ENCODE results near the gene ENOX2.

ENOX2 gene

DNA sequence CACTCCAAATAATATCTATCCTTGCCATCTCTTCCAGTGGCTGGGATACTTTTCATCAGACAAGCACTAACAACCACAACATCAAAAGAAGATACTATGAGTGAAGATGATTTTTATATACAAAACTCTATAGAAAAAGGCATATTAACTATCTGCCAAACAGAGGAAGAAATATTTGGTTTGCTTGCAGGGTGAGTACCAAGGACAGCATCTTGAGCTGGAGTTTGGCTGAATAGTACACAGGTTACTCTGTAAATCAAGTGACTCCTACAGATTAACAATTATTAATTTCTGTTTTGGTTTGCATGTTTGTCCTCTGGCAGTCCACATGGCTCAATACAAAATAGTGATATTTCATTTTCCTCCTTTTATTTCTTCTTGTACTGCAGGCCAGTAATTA, 253.3 kb downstream of the ENOX2 start:
- Histone ChIP-seq H3K4me3 (ENCODE audit: insufficient read length, low read depth) (no peak overlapping the region), H3K27me3 (ENCODE audit: insufficient read depth, insufficient read length) (no peaks in the 10 kb centered on the region), H3K36me3 (ENCODE audit: insufficient read depth, insufficient read length, low read length) (no peaks in the 10 kb centered on the region), H3K9me3 (ENCODE audit: insufficient read depth, low read length) (no peaks in the 10 kb centered on the region), H3K4me1 (ENCODE audit: insufficient read depth, insufficient read length) (no peaks in the 10 kb centered on the region), H3K9ac (ENCODE audit: insufficient read length, low read depth) (no peak overlapping the region)
- TF ChIP-seq YY1 (IDR thresholded peaks at IDR 0.05; ENCODE audit: insufficient read depth, insufficient read length) (no peak), ZNF274 (IDR thresholded peaks at IDR 0.05; ENCODE audit: low read depth, low read length) (no peak), SUZ12 (IDR thresholded peaks at IDR 0.05; ENCODE audit: extremely low read depth, insufficient read depth, insufficient read length) (no peak)
- no peak for DNase-seq (ENCODE audit: low read depth, low spot score)

- no peaks in the 10 kb centered on the region for H3K36me3 ChIP-seq (ENCODE audit: insufficient read depth, insufficient read length, low read length)
- H3K9me3 ChIP-seq (ENCODE audit: insufficient read depth, low read length), result no peaks in the 10 kb centered on the region
- no peaks in the 10 kb centered on the region for H3K27me3 ChIP-seq (ENCODE audit: insufficient read depth, insufficient read length)
- H3K4me3 ChIP-seq (ENCODE audit: insufficient read length, low read depth), result no peak overlapping the region
- no peak overlapping the region for H3K9ac ChIP-seq (ENCODE audit: insufficient read length, low read depth)
- TF ChIP-seq SUZ12 (IDR thresholded peaks at IDR 0.05; ENCODE audit: extremely low read depth, insufficient read depth, insufficient read length) (no peak), ZNF274 (IDR thresholded peaks at IDR 0.05; ENCODE audit: low read depth, low read length) (no peak), YY1 (IDR thresholded peaks at IDR 0.05; ENCODE audit: insufficient read depth, insufficient read length) (no peak)
- DNase-seq (ENCODE audit: low read depth, low spot score), result no peak
- H3K4me1 ChIP-seq (ENCODE audit: insufficient read depth, insufficient read length), result no peaks in the 10 kb centered on the region
Observed at GRCh38 chrX:130647468-130647867, 255.5 kb downstream of the ENOX2 start.

DNA sequence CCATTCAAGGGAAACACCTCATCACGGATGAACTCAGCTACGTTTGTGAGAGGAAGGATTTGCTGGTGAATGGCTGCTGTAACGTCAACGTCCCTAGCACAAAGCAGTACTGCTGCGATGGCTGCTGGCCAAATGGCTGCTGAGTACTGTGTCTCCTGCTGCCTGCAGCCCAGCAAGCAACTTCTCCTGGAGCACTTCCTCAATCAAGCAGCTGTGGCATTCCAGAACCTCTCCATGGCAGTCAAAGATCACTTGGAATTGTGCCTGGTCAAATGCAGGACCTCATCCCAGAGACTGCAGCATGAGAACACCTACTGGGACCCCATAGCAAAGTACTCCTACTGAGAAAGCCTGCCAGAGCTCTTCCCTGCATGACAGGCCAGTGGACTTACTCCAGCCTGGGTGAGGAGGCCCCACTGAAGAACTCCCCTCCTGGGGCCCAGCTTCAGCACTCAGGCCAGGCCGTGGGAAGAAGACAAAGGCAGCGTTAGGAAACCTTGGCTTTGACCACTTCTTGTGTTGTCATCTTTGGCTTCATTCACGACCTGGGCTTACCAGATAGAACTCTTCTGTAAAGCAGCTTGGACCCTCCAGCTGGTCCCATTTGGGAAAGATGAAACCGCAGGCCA, 256.9 kb downstream of the ENOX2 start:
- Histone ChIP-seq H3K9me3 (ENCODE audit: insufficient read depth, low read length) (no peaks in the 10 kb centered on the region), H3K36me3 (ENCODE audit: insufficient read depth, insufficient read length, low read length) (no peaks in the 10 kb centered on the region), H3K4me1 (ENCODE audit: insufficient read depth, insufficient read length) (no peaks in the 10 kb centered on the region), H3K4me3 (ENCODE audit: insufficient read length, low read depth) (no peak overlapping the region), H3K9ac (ENCODE audit: insufficient read length, low read depth) (no peak overlapping the region), H3K27me3 (ENCODE audit: insufficient read depth, insufficient read length) (no peaks in the 10 kb centered on the region)
- no peak for TF ChIP-seq SUZ12 (IDR thresholded peaks at IDR 0.05; ENCODE audit: extremely low read depth, insufficient read depth, insufficient read length)
- no peak for TF ChIP-seq ZNF274 (IDR thresholded peaks at IDR 0.05; ENCODE audit: low read depth, low read length)
- no peak for TF ChIP-seq YY1 (IDR thresholded peaks at IDR 0.05; ENCODE audit: insufficient read depth, insufficient read length)
- DNase-seq (ENCODE audit: low read depth, low spot score), result no peak

DNA sequence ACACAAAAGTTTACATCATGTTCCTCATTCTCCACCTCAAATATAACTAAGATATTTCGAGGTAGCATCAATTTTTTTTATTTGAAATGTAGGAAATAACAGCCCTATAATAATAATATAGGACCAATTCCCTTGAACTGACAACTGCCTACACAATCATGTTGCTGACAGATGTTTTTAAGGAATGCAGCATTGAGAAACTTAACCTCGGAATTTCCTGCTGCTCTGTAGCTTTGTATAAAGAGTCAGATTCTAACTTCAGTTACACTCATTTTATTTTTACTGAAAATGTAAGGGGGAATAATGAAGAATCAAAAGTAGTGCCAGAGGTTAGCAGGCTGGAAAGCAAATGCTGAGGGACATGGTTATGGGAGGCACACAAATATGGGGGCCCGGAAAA, 265.4 kb downstream of the ENOX2 start:
- no peak overlapping the region for H3K9ac ChIP-seq (ENCODE audit: insufficient read length, low read depth)
- no peak overlapping the region for H3K4me3 ChIP-seq (ENCODE audit: insufficient read length, low read depth)
- TF ChIP-seq YY1 (IDR thresholded peaks at IDR 0.05; ENCODE audit: insufficient read depth, insufficient read length), result no peak
- TF ChIP-seq SUZ12 (IDR thresholded peaks at IDR 0.05; ENCODE audit: extremely low read depth, insufficient read depth, insufficient read length), result no peak
- no peak for TF ChIP-seq ZNF274 (IDR thresholded peaks at IDR 0.05; ENCODE audit: low read depth, low read length)
- no peaks in the 10 kb centered on the region for H3K9me3 ChIP-seq (ENCODE audit: insufficient read depth, low read length)
- no peak for DNase-seq (ENCODE audit: low read depth, low spot score)
- no peaks in the 10 kb centered on the region for H3K36me3 ChIP-seq (ENCODE audit: insufficient read depth, insufficient read length, low read length)
- no peaks in the 10 kb centered on the region for H3K27me3 ChIP-seq (ENCODE audit: insufficient read depth, insufficient read length)
- no peaks in the 10 kb centered on the region for H3K4me1 ChIP-seq (ENCODE audit: insufficient read depth, insufficient read length)

- H3K9me3 ChIP-seq (ENCODE audit: insufficient read depth, low read length), result no peaks in the 10 kb centered on the region
- H3K36me3 ChIP-seq (ENCODE audit: insufficient read depth, insufficient read length, low read length), result no peaks in the 10 kb centered on the region
- TF ChIP-seq SUZ12 (IDR thresholded peaks at IDR 0.05; ENCODE audit: extremely low read depth, insufficient read depth, insufficient read length), result no peak
- TF ChIP-seq ZNF274 (IDR thresholded peaks at IDR 0.05; ENCODE audit: low read depth, low read length), result no peak
- no peak for TF ChIP-seq YY1 (IDR thresholded peaks at IDR 0.05; ENCODE audit: insufficient read depth, insufficient read length)
- no peak overlapping the region for H3K4me3 ChIP-seq (ENCODE audit: insufficient read length, low read depth)
- no peak overlapping the region for H3K9ac ChIP-seq (ENCODE audit: insufficient read length, low read depth)
- no peaks in the 10 kb centered on the region for H3K27me3 ChIP-seq (ENCODE audit: insufficient read depth, insufficient read length)
- DNase-seq (ENCODE audit: low read depth, low spot score), result no peak
- H3K4me1 ChIP-seq (ENCODE audit: insufficient read depth, insufficient read length), result no peaks in the 10 kb centered on the region
Observed at GRCh38 chrX:130636277-130636676, 266.7 kb downstream of the ENOX2 start.

DNA sequence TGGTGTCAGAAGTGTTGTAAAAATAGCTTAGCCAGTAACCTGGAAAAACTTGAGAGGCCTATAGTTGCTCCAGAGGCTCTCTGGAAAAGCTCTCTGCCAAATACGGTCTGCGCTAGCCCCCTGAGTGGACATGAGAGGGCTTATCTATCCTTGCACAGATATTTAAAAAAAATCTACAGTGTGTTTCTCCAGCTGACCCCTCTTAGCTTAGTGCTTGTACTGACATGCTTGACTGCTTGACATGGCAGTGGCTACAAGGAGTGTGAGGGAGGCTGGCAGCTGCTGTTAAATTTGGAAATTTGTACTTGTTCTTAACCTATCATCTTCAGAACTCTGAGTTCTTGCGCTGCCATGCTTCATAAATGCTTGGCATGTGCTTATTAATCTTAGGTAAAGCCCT, 272.0 kb downstream of the ENOX2 start:
- no peak for TF ChIP-seq YY1 (IDR thresholded peaks at IDR 0.05; ENCODE audit: insufficient read depth, insufficient read length)
- no peak for TF ChIP-seq SUZ12 (IDR thresholded peaks at IDR 0.05; ENCODE audit: extremely low read depth, insufficient read depth, insufficient read length)
- no peak for TF ChIP-seq ZNF274 (IDR thresholded peaks at IDR 0.05; ENCODE audit: low read depth, low read length)

DNA sequence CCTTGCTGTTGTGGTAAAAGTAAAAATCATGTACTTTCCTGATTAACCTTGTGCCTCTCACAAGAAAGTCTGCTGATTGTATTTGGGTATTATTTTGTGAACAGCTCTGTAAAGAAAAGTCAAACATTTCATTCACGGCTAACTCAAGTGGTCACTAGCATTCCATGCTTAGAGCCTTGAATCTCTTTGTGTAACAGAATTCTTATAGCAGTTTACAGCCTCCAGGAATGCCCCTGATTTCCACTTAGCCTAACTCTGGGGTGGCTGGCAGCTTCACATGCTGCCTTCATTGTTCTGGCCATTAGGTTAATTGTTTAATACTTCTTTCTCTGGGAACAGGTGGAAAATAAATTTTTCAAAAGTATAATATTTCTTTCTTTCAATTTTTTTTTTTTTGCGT, 274.5 kb downstream of the ENOX2 start:
- Histone ChIP-seq H3K9me3 (ENCODE audit: insufficient read depth, low read length) (no peaks in the 10 kb centered on the region), H3K27me3 (ENCODE audit: insufficient read depth, insufficient read length) (no peaks in the 10 kb centered on the region), H3K9ac (ENCODE audit: insufficient read length, low read depth) (no peak overlapping the region), H3K4me3 (ENCODE audit: insufficient read length, low read depth) (no peak overlapping the region), H3K4me1 (ENCODE audit: insufficient read depth, insufficient read length) (no peaks in the 10 kb centered on the region), H3K36me3 (ENCODE audit: insufficient read depth, insufficient read length, low read length) (no peaks in the 10 kb centered on the region)
- TF ChIP-seq YY1 (IDR thresholded peaks at IDR 0.05; ENCODE audit: insufficient read depth, insufficient read length) (no peak), SUZ12 (IDR thresholded peaks at IDR 0.05; ENCODE audit: extremely low read depth, insufficient read depth, insufficient read length) (no peak), ZNF274 (IDR thresholded peaks at IDR 0.05; ENCODE audit: low read depth, low read length) (no peak)
- DNase-seq (ENCODE audit: low read depth, low spot score), result no peak

More for the DNA sequence above, 272.0 kb downstream of the ENOX2 start:
- DNase-seq (ENCODE audit: low read depth, low spot score), result no peak
- Histone ChIP-seq H3K9me3 (ENCODE audit: insufficient read depth, low read length) (no peaks in the 10 kb centered on the region), H3K36me3 (ENCODE audit: insufficient read depth, insufficient read length, low read length) (no peaks in the 10 kb centered on the region), H3K4me1 (ENCODE audit: insufficient read depth, insufficient read length) (no peaks in the 10 kb centered on the region), H3K4me3 (ENCODE audit: insufficient read length, low read depth) (no peak overlapping the region), H3K27me3 (ENCODE audit: insufficient read depth, insufficient read length) (no peaks in the 10 kb centered on the region), H3K9ac (ENCODE audit: insufficient read length, low read depth) (no peak overlapping the region)

All from NT2/D1 (cell line).